ENCODE data around the gene CAV3.

DNA sequence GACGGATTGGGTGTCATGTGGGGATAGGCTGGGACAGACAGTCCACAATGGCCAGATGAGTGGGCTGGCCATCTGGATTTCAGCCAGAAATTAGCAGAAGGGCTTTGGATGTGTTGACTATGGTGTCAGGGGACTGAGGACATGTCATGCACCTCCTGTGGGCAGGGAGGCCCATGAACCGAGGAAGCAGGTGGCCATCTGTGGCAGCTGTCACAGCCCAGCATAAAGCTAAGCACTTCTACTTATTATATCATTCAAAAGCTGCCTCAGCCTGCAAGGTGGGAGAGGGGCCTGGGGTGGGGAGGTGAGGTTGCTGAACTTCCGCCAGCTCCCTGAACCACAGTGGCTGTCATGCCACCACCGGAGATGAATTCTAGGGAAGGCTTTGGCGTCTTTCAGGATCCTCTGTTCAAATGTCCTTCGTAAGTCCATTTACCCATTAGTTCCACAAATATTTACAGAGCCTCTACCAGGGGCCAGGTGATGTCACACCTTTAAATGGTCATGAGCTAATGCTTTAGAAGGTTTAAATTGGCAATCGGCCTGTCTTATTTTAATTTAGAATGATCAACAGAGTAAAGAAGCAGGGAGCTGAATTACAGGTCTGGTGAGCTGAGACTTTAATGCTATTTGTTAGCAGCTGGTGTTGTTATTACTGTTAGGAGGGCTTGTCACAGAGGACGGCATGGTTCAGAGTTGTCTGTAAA, 23.6 kb upstream of the CAV3 start:
- TF ChIP-seq POLR2A (IDR thresholded peaks at IDR 0.05) = no peak
- TF ChIP-seq, protein P1, sequence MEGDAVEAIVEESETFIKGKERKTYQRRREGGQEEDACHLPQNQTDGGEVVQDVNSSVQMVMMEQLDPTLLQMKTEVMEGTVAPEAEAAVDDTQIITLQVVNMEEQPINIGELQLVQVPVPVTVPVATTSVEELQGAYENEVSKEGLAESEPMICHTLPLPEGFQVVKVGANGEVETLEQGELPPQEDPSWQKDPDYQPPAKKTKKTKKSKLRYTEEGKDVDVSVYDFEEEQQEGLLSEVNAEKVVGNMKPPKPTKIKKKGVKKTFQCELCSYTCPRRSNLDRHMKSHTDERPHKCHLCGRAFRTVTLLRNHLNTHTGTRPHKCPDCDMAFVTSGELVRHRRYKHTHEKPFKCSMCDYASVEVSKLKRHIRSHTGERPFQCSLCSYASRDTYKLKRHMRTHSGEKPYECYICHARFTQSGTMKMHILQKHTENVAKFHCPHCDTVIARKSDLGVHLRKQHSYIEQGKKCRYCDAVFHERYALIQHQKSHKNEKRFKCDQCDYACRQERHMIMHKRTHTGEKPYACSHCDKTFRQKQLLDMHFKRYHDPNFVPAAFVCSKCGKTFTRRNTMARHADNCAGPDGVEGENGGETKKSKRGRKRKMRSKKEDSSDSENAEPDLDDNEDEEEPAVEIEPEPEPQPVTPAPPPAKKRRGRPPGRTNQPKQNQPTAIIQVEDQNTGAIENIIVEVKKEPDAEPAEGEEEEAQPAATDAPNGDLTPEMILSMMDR (IDR thresholded peaks at IDR 0.05 in 4 of 5, conservative IDR thresholded peaks at IDR 0.05 in 1 of 5) = no peak
